GM23248 (cell line): ENCODE results near the gene ITM2C. TPM values are rescaled to one million over a fixed set of nuclear protein-coding genes. Genes with fewer than 3 reads are reported as not detected.

ENCODE experiments used
- DNase-seq: peaks from one replicate; pipeline ENCODE4 v3.0.0-alpha.2; 2015
- H2AFZ ChIP-seq: fragments of 200-600 bp; sonication (generic); 2 replicates; pipeline ENCODE4 v1.6.1; 2016; ENCODE audit warnings: antibody characterized with exemption
- H3F3A ChIP-seq: fragments of 200-600 bp; sonication (generic); 2 replicates; pipeline ENCODE4 v1.6.1; 2016; ENCODE audit warnings: mild to moderate bottlenecking, antibody characterized with exemption, mixed run types; ENCODE audit not compliant: insufficient read depth
- H3K27ac ChIP-seq: fragments of 200-600 bp; sonication (generic); 2 replicates; pipeline ENCODE4 v1.5.1; 2016; ENCODE audit warnings: mild to moderate bottlenecking
- H3K27me3 ChIP-seq: fragments of 200-600 bp; sonication (generic); replicated peaks from 2 replicates; pipeline ENCODE4 v1.6.1; 2016; ENCODE audit warnings: mild to moderate bottlenecking; ENCODE audit not compliant: insufficient read depth
- H3K36me3 ChIP-seq: fragments of 200-600 bp; sonication (generic); 2 replicates; pipeline ENCODE4 v1.6.1; 2016; ENCODE audit warnings: low read depth, mild to moderate bottlenecking
- H3K4me1 ChIP-seq: fragments of 200-600 bp; sonication (generic); 2 replicates; pipeline ENCODE4 v1.6.1; 2016; ENCODE audit warnings: mild to moderate bottlenecking; ENCODE audit not compliant: insufficient read depth
- H3K4me2 ChIP-seq: fragments of 200-600 bp; sonication (generic); one replicate; pipeline ENCODE4 v1.6.1; 2016; ENCODE audit warnings: mild to moderate bottlenecking; ENCODE audit not compliant: unreplicated experiment
- H3K4me3 ChIP-seq: fragments of 200-600 bp; sonication (generic); 2 replicates; pipeline ENCODE4 v1.5.1; 2016; ENCODE audit warnings: mild to moderate bottlenecking
- H3K79me2 ChIP-seq: fragments of 200-600 bp; sonication (generic); 2 replicates; pipeline ENCODE4 v1.6.1; 2016; ENCODE audit warnings: mild to moderate bottlenecking; ENCODE audit not compliant: insufficient read depth
- H3K9ac ChIP-seq: fragments of 200-600 bp; sonication (generic); 2 replicates; pipeline ENCODE4 v1.6.1; 2016; ENCODE audit warnings: mild to moderate bottlenecking
- H3K9me2 ChIP-seq: fragments of 200-600 bp; sonication (generic); 2 replicates; pipeline ENCODE4 v1.6.1; 2016; ENCODE audit warnings: mixed run types, mild to moderate bottlenecking, moderate library complexity; ENCODE audit not compliant: insufficient read depth
- H3K9me3 ChIP-seq: fragments of 200-600 bp; sonication (generic); one replicate; pipeline ENCODE4 v1.6.1; 2017; ENCODE audit warnings: low read depth
- H4K20me1 ChIP-seq: fragments of 200-600 bp; sonication (generic); 2 replicates; pipeline ENCODE4 v1.6.0; 2016; ENCODE audit not compliant: insufficient read depth
- EZH2 ChIP-seq: fragments of 200-600 bp; sonication (generic); IDR thresholded peaks from 2 replicates; pipeline ENCODE4 v1.6.1; 2018; ENCODE audit warnings: antibody characterized with exemption, mild to moderate bottlenecking; ENCODE audit not compliant: insufficient read depth, poor library complexity, severe bottlenecking
- EZH2phosphoT487 ChIP-seq: fragments of 200-600 bp; sonication (generic); IDR thresholded peaks from 2 replicates; pipeline ENCODE4 v1.6.1; 2018; ENCODE audit warnings: antibody characterized with exemption, moderate library complexity, mild to moderate bottlenecking, low read depth; ENCODE audit not compliant: insufficient read depth
- WGBS, 2 experiments: methylation state at CpG; one replicate each; pipeline ENCODE4 v1.1.6; 2015 to 2017; ENCODE audit warnings: low lambda C conversion rate in 2 of 2, low coverage in 1 of 2; ENCODE audit errors: missing lambda C conversion rate in 2 of 2; 5-methylcytosine and 5-hydroxymethylcytosine counted together
- in situ Hi-C: fragments of 300-500 bp; cut with MboI; formaldehyde crosslinking; loops from 2 replicates; pipeline ENCODE4 v1.15.0; 2020
- polyA plus RNA-seq: library from polyadenylated mRNA; unstranded; fragments of >200 nt; fragmentation: Nextera tagmentation; extraction: Ambion mirVana; gene quantifications from 2 replicates; pipeline ENCODE4 v1.2.1, GENCODE V29; 2016
- total RNA-seq: library from RNA; depleted of rRNA; stranded (reverse); fragments of >200 nt; shearing (Covaris generic); gene quantifications from 2 replicates; pipeline ENCODE4 v1.2.3, GENCODE V29; 2014

The ITM2C gene
- total and polyA plus RNA-seq, 2 experiments from 2014 or later: 38.9 to 47.3 TPM

GRCh38 chr2:230863442-230864121 lies 1.2 kb upstream of the ITM2C start:
- Histone ChIP-seq H3K9ac (no peak overlapping the region), H3K9me2 (no peaks in the 10 kb centered on the region), H2AFZ (no peak overlapping the region), H3K27me3 (peaks cover 52% of the 10 kb centered on the region), H3K79me2 (no peaks in the 10 kb centered on the region), H3K9me3 (no peaks in the 10 kb centered on the region), H3K4me3 (no peak overlapping the region), H3F3A (0 out of 2 replicates have a peak, but pooled peaks cover 9% of the 10 kb centered on the region), H3K4me2 (no peak overlapping the region), H3K4me1 (no peaks in the 10 kb centered on the region), H4K20me1 (no peaks in the 10 kb centered on the region), H3K27ac (no peak overlapping the region), H3K36me3 (no peaks in the 10 kb centered on the region)
- TF ChIP-seq EZH2 (no peak), EZH2phosphoT487 (no peak)
- 38 to 39% methylated on average over 13 of the region's 13 CpGs for WGBS, 2 experiments
- in situ Hi-C loops: no loop called here
- no peak for DNase-seq

DNA sequence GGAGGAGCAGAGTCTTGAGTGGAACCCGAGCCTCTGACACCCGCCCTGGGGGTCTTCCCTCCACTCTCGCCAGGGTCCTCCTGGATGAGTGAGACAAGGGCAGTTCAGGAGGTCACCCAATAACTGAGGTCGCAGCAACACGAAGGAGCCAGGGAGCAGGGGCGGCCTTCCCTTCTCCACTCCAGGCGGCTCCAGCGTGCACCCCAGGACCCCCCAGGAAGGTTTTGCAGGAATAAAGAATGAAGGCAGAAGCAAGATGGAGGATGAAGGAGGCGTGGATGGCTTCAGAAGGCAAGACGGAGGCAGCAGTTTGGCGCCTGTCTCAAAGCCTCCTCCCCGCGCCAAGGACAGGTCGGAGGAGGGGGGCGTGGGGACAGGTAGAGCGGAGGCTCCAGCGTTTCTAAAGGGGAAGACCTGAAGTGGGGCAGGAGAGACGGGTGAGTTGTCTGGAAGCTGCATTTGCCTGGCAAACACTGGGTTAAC lies 579 bp upstream of the ITM2C start:
- no peaks in the 10 kb centered on the region for H3K9me3 ChIP-seq
- H4K20me1 ChIP-seq: no peaks in the 10 kb centered on the region
- no peaks in the 10 kb centered on the region for H3K36me3 ChIP-seq
- in situ Hi-C loops: no loop called here
- H3K4me1 ChIP-seq: no peaks in the 10 kb centered on the region
- H3K9me2 ChIP-seq: no peaks in the 10 kb centered on the region
- H3K27ac ChIP-seq: no peak overlapping the region
- H3K27me3 ChIP-seq: peaks cover 46% of the 10 kb centered on the region
- H3K79me2 ChIP-seq: no peaks in the 10 kb centered on the region
- WGBS, 2 experiments: 18 to 19% methylated on average over 18 of the region's 18 CpGs
- peak overlapping the region; percentile 72 for H3K4me3 ChIP-seq
- peak overlapping the region; percentile 61 for H2AFZ ChIP-seq
- no peak for DNase-seq
- peak overlapping the region; percentile 77 for H3K4me2 ChIP-seq
- no peak for TF ChIP-seq EZH2phosphoT487
- TF ChIP-seq EZH2: no peak
- H3K9ac ChIP-seq: no peak overlapping the region
- 0 out of 2 replicates have a peak, but pooled peaks cover 9% of the 10 kb centered on the region for H3F3A ChIP-seq

- no peak for TF ChIP-seq EZH2
- TF ChIP-seq EZH2phosphoT487: no peak
- Histone ChIP-seq H3K79me2 (no peaks in the 10 kb centered on the region), H3K4me3 (peak overlapping the region; percentile 72), H3K9me2 (no peaks in the 10 kb centered on the region), H3K27ac (no peak overlapping the region), H2AFZ (peak overlapping the region; percentile 84), H3K27me3 (peaks cover 37% of the 10 kb centered on the region), H3K9me3 (no peaks in the 10 kb centered on the region), H4K20me1 (no peaks in the 10 kb centered on the region), H3K4me1 (no peaks in the 10 kb centered on the region), H3K4me2 (peak overlapping the region; percentile 77), H3K36me3 (no peaks in the 10 kb centered on the region), H3K9ac (peak overlapping the region; percentile 60), H3F3A (0 out of 2 replicates have a peak, but pooled peaks cover 9% of the 10 kb centered on the region)
- WGBS, 2 experiments: 0 to 3% methylated on average over 11 to 24 of the region's 24 CpGs
- no peak for DNase-seq
- in situ Hi-C loops: no loop called here
Observed at GRCh38 chr2:230865307-230865765, 594 bp downstream of the ITM2C start.

DNA sequence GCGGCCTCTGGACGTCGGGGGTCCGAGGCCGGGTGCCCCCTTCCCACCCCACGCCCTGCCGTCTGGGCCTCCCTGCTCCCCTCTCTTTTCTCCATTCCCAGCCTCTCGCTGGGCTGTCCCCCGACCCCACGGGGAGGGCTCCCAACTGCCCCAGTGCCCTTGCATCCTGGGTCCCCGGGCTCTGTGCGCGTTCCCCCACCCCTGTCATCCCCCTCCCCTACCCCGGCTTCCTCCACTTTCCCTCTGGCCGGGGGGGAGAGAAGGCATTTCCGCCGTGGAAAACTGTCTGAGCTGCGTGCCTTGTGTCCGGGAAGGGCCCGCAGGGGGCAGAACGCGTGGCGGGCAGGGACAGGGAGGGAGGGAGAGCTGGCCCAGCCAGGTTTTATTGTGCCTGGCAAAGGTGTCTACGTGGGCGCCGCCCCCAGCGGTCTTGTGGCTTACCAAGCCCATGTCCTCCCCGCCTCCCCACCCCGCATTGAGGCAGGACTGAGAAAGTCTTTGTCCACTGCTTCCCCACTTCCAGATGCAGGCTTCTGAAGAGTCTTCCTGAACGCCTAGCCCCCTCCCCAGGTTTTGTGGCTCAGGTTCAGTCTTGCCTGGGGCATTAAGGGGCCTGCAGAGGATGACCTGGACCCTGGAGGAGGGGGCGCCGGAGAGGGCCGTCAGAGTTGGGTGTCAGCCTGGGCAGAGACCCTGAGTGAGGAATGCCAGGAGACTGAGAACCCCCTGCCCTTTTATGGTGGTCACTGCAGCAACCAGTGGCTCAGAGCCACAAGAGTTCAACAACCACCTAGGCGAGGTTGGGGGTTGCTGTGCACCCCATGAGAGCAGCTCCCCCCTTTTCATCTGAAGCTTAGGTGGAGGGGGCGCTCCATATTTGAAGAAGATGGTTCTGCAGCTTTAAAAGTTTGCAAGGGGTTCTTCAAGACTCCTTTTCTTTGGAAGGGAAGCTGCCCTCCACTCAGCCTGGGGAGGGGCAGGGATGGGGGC lies 1.3 kb downstream of the ITM2C start:
- Histone ChIP-seq H2AFZ (no peak overlapping the region), H3K79me2 (no peaks in the 10 kb centered on the region), H3K36me3 (no peaks in the 10 kb centered on the region), H4K20me1 (no peaks in the 10 kb centered on the region), H3K9me2 (no peaks in the 10 kb centered on the region), H3K4me1 (no peaks in the 10 kb centered on the region), H3K9ac (no peak overlapping the region), H3K4me2 (no peak overlapping the region), H3K27me3 (peaks cover 30% of the 10 kb centered on the region), H3K9me3 (no peaks in the 10 kb centered on the region), H3F3A (0 out of 2 replicates have a peak, but pooled peaks cover 9% of the 10 kb centered on the region), H3K27ac (no peak overlapping the region), H3K4me3 (no peak overlapping the region)
- peak; percentile 41 for DNase-seq
- in situ Hi-C loops: no loop called here
- TF ChIP-seq EZH2phosphoT487 (no peak), EZH2 (peak; percentile 24)
- WGBS, 2 experiments: 13 to 19% methylated on average over 19 to 34 of the region's 35 CpGs
